HL-60 (cell line): ENCODE data around the gene TNPO1.

ENCODE experiments used
- DNase-seq, 2 experiments: peaks; one replicate each; pipeline ENCODE4 v3.0.0-alpha.2; 2010 to 2020; ENCODE audit warnings: low read depth in 1 of 2, low spot score in 1 of 2
- H3K27ac ChIP-seq: fragments of 250-450 bp; sonication (Bioruptor Pico); replicated peaks from 2 replicates; pipeline ENCODE4 v1.5.1; 2020; ENCODE audit warnings: mild to moderate bottlenecking, moderate library complexity
- H3K27me3 ChIP-seq: fragments of 250-450 bp; sonication (Bioruptor Pico); 2 replicates; pipeline ENCODE4 v1.5.1; 2021; ENCODE audit warnings: mild to moderate bottlenecking, moderate library complexity; ENCODE audit not compliant: insufficient read depth, poor library complexity, severe bottlenecking
- H3K4me3 ChIP-seq: replicated peaks from 2 replicates; pipeline ENCODE4 v1.5.1; 2011; ENCODE audit warnings: mild to moderate bottlenecking, control low read depth, low read length; ENCODE audit not compliant: insufficient read depth
- GABPA ChIP-seq: IDR thresholded peaks from 2 replicates; pipeline ENCODE4 v1.6.1; 2012; ENCODE audit warnings: low read depth
- POLR2AphosphoS5 ChIP-seq: IDR thresholded peaks from 2 replicates; pipeline ENCODE4 v1.6.1; 2012; ENCODE audit warnings: low read depth
- SPI1 ChIP-seq: IDR thresholded peaks from 2 replicates; pipeline ENCODE4 v1.6.1; 2012; ENCODE audit warnings: low read depth, mild to moderate bottlenecking, borderline replicate concordance
- TF ChIP-seq, protein P1 (sequence below): IDR thresholded peaks from 2 replicates; pipeline ENCODE4 v1.6.1; 2012; ENCODE audit warnings: low read depth; ENCODE audit not compliant: insufficient replicate concordance
- TF ChIP-seq, protein P2 (sequence below): IDR thresholded peaks from one replicate; pipeline ENCODE4 v1.5.1; 2011; ENCODE audit warnings: low read length, control low read depth, inconsistent platforms; ENCODE audit not compliant: insufficient read depth

TNPO1 gene

DNA sequence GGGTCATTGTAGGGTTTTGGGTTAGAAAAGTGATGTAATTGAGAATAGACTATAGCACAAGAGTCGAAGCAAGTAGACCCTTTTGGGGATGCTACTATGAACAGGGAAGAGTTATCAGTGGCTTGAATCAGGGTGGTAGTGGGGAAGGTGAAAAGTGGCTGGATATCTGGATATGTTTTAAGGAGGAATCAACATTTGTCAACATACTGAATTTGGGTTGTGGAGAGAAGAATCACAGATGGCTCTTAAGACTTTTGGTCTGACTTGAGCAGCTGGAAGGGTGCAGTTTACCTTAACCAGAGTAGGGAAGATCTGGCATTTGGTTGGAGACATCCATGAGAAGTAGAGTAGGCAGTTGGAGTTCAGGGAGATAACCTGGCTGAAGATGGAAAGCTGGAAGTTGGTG, 100.9 kb downstream of the TNPO1 start:
- TF ChIP-seq GABPA (no peak), POLR2AphosphoS5 (no peak), SPI1 (no peak)
- TF ChIP-seq, protein P1, sequence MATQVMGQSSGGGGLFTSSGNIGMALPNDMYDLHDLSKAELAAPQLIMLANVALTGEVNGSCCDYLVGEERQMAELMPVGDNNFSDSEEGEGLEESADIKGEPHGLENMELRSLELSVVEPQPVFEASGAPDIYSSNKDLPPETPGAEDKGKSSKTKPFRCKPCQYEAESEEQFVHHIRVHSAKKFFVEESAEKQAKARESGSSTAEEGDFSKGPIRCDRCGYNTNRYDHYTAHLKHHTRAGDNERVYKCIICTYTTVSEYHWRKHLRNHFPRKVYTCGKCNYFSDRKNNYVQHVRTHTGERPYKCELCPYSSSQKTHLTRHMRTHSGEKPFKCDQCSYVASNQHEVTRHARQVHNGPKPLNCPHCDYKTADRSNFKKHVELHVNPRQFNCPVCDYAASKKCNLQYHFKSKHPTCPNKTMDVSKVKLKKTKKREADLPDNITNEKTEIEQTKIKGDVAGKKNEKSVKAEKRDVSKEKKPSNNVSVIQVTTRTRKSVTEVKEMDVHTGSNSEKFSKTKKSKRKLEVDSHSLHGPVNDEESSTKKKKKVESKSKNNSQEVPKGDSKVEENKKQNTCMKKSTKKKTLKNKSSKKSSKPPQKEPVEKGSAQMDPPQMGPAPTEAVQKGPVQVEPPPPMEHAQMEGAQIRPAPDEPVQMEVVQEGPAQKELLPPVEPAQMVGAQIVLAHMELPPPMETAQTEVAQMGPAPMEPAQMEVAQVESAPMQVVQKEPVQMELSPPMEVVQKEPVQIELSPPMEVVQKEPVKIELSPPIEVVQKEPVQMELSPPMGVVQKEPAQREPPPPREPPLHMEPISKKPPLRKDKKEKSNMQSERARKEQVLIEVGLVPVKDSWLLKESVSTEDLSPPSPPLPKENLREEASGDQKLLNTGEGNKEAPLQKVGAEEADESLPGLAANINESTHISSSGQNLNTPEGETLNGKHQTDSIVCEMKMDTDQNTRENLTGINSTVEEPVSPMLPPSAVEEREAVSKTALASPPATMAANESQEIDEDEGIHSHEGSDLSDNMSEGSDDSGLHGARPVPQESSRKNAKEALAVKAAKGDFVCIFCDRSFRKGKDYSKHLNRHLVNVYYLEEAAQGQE, result no peak
- TF ChIP-seq, protein P2, sequence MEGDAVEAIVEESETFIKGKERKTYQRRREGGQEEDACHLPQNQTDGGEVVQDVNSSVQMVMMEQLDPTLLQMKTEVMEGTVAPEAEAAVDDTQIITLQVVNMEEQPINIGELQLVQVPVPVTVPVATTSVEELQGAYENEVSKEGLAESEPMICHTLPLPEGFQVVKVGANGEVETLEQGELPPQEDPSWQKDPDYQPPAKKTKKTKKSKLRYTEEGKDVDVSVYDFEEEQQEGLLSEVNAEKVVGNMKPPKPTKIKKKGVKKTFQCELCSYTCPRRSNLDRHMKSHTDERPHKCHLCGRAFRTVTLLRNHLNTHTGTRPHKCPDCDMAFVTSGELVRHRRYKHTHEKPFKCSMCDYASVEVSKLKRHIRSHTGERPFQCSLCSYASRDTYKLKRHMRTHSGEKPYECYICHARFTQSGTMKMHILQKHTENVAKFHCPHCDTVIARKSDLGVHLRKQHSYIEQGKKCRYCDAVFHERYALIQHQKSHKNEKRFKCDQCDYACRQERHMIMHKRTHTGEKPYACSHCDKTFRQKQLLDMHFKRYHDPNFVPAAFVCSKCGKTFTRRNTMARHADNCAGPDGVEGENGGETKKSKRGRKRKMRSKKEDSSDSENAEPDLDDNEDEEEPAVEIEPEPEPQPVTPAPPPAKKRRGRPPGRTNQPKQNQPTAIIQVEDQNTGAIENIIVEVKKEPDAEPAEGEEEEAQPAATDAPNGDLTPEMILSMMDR, result no peak

DNA sequence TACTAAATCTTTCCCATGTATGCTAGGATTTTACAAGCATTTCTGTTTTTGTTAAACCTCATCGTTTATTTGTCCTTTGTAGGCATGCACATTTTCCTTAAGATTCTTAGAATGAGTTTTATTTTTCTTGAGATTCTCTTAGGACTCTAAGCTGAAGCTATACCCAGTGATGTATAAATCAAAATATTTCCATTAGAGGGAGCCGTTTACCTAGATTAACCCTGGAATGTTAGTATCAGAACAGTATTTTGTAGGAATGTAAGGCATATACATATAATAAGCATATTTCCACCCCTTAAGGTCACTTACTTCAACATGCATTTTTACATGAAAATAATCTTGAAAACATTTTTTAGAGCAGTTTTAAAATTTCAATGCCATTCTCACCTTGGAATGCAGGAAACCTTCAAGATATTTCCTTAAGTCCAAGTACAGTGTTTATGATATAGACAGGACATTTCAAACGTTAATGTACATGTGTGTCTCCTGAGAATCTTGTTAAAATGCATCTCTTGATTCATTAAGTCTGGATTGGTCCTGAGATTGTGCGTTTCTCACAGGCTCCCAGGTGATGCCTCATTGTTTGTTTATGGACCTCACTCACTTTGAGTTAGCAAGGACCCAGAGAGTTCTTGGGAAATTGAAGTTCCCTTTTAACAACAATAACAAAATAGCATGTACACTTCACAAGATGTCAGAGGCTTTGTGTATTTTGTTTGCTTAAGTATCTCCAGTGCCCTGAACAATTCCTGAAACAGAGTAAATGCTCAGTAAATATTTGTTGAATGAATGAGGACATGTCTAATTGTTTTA, 104.4 kb downstream of the TNPO1 start:
- TF ChIP-seq, protein P2, result no peak
- no peak for TF ChIP-seq SPI1
- TF ChIP-seq POLR2AphosphoS5, result no peak
- TF ChIP-seq GABPA, result no peak
- TF ChIP-seq, protein P1, result no peak
- no peak overlapping the region for H3K4me3 ChIP-seq
- no peaks in the 10 kb centered on the region for H3K27me3 ChIP-seq
- no peak for DNase-seq
- H3K27ac ChIP-seq, result no peak overlapping the region

More for the DNA sequence above, 100.9 kb downstream of the TNPO1 start:
- DNase-seq, result no peak
- Histone ChIP-seq H3K27me3 (no peaks in the 10 kb centered on the region), H3K4me3 (no peak overlapping the region), H3K27ac (no peak overlapping the region)

DNA sequence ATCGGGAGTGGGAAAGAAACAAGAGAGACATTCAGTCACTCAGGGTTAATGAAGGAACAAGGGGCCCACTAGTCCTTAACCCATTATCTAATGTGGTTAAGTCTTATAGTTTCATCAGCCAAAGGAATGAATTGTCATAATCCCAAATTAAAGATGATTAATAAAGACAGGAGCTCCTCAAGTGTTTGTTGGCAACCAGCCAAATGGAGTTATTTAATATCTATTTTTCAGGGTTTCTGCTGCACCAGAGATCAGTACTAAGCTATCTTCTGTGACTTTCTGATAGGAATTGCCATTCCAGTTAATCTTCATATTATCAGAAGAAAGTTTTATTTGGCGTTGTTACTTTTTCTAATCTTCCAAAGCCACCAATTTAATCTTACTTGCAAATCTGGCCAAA, 105.4 kb downstream of the TNPO1 start:
- Histone ChIP-seq H3K27ac (no peak overlapping the region), H3K4me3 (no peak overlapping the region), H3K27me3 (no peaks in the 10 kb centered on the region)
- TF ChIP-seq SPI1, result no peak
- no peak for TF ChIP-seq POLR2AphosphoS5
- TF ChIP-seq, protein P2, result no peak
- no peak for TF ChIP-seq GABPA
- TF ChIP-seq, protein P1, result no peak
- no peak for DNase-seq
